HCT116 (cell line): ENCODE measurements around the gene GPR107.

ENCODE experiments used
- EGR1 ChIP-seq: IDR thresholded peaks from 2 replicates; pipeline ENCODE4 v1.6.1; 2012; ENCODE audit warnings: low read depth
- ELF1 ChIP-seq: IDR thresholded peaks from 2 replicates; pipeline ENCODE4 v1.6.1; 2012; ENCODE audit warnings: low read depth, borderline replicate concordance
- EZH2 ChIP-seq: fragments of 200-600 bp; sonication (generic); IDR thresholded peaks from 2 replicates; pipeline ENCODE4 v1.6.1; 2017; ENCODE audit warnings: antibody characterized with exemption, mixed run types
- EZH2phosphoT487 ChIP-seq: fragments of 200-600 bp; IDR thresholded peaks from 2 replicates; pipeline ENCODE4 v1.6.1; 2018; ENCODE audit warnings: antibody characterized with exemption, borderline replicate concordance
- FOSL1 ChIP-seq: IDR thresholded peaks from 2 replicates; pipeline ENCODE4 v1.6.1; 2012; ENCODE audit warnings: low read depth
- POLR2A ChIP-seq: IDR thresholded peaks from 2 replicates; pipeline ENCODE4 v1.7.0; 2011; ENCODE audit warnings: borderline replicate concordance; ENCODE audit not compliant: insufficient read depth, insufficient read length; ENCODE audit errors: extremely low read depth
- POLR2AphosphoS5 ChIP-seq: IDR thresholded peaks from 2 replicates; pipeline ENCODE4 v1.6.1; 2011; ENCODE audit warnings: mild to moderate bottlenecking, low read depth, low read length, moderate library complexity
- TCF7L2 ChIP-seq: IDR thresholded peaks from 2 replicates; pipeline ENCODE4 v1.7.0; 2011; ENCODE audit warnings: borderline replicate concordance, inconsistent platforms; ENCODE audit not compliant: insufficient read depth, insufficient read length; ENCODE audit errors: extremely low read depth
- YY1 ChIP-seq: IDR thresholded peaks from 2 replicates; pipeline ENCODE4 v1.6.1; 2011; ENCODE audit warnings: low read length, low read depth, moderate library complexity, mild to moderate bottlenecking; ENCODE audit not compliant: insufficient replicate concordance; ENCODE audit errors: extremely low read depth
- ZNF274 ChIP-seq: fragments of 200-500 bp; sonication (Bioruptor generic); IDR thresholded peaks from 2 replicates; pipeline ENCODE4 v1.6.1; 2014; ENCODE audit warnings: mild to moderate bottlenecking, low read depth, low read length, inconsistent platforms
- TF ChIP-seq, protein P1 (sequence below): IDR thresholded peaks from 2 replicates; pipeline ENCODE4 v1.6.1; 2012
- TF ChIP-seq, protein P2 (sequence below), 3 experiments: fragments of 200-600 bp in 1 of 3; sonication (generic) in 1 of 3; IDR thresholded peaks in 2 of 3; conservative IDR thresholded peaks in 1 of 3; 2 replicates each; pipeline ENCODE4 v1.5.1; 2012 to 2017; ENCODE audit warnings: low read depth in 2 of 3, low read length in 2 of 3, antibody characterized with exemption in 1 of 3, borderline replicate concordance in 1 of 3, control low read depth in 1 of 3, mild to moderate bottlenecking in 1 of 3, mixed read lengths in 1 of 3, mixed run types in 1 of 3, moderate library complexity in 1 of 3; ENCODE audit not compliant: insufficient read depth in 1 of 3

DNA sequence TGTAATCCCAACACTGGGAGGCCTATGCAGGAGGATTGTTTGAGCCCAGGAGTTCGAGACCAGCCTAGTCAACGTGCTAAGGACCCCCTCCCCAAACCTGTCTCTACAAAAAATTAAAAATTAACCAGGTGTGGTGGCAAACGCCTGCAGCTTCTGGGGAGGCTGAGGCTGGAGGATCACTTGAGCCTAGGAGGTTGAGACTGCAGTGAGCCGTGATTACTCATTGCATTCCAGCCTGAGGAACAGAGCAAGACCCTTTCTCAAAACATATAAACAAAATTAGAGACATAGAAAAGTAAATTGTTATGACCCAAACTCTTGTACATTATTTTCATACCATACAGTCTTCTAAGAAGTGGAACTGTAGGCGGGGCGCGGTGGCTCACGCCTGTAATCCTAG lies 1.1 kb downstream of the GPR107 start:
- TF ChIP-seq, protein P1, sequence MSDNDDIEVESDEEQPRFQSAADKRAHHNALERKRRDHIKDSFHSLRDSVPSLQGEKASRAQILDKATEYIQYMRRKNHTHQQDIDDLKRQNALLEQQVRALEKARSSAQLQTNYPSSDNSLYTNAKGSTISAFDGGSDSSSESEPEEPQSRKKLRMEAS = no peak
- TF ChIP-seq, protein P2, sequence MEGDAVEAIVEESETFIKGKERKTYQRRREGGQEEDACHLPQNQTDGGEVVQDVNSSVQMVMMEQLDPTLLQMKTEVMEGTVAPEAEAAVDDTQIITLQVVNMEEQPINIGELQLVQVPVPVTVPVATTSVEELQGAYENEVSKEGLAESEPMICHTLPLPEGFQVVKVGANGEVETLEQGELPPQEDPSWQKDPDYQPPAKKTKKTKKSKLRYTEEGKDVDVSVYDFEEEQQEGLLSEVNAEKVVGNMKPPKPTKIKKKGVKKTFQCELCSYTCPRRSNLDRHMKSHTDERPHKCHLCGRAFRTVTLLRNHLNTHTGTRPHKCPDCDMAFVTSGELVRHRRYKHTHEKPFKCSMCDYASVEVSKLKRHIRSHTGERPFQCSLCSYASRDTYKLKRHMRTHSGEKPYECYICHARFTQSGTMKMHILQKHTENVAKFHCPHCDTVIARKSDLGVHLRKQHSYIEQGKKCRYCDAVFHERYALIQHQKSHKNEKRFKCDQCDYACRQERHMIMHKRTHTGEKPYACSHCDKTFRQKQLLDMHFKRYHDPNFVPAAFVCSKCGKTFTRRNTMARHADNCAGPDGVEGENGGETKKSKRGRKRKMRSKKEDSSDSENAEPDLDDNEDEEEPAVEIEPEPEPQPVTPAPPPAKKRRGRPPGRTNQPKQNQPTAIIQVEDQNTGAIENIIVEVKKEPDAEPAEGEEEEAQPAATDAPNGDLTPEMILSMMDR (IDR thresholded peaks at IDR 0.05 in 2 of 3, conservative IDR thresholded peaks at IDR 0.05 in 1 of 3; ENCODE audit: borderline replicate concordance in 1 of 3, insufficient read depth in 1 of 3, low read depth in 2 of 3, low read length in 2 of 3) = no peak
- TF ChIP-seq POLR2A (no peak), EZH2 (no peak), FOSL1 (no peak), TCF7L2 (no peak), EGR1 (no peak), EZH2phosphoT487 (no peak), POLR2AphosphoS5 (no peak), ZNF274 (no peak), ELF1 (no peak), YY1 (no peak)
